ENCODE results near the gene ABHD16A.
A peak's percentile ranks its signal among the peaks of the same experiment; 100 is the strongest.

Gene ABHD16A

GRCh38 chr6:31707701-31708100 is 4.6 kb upstream of the ABHD16A start:
- peaks cover 19 to 29% of the 10 kb centered on the region in 2 experiments for H3K27me3 ChIP-seq (ENCODE audit: control insufficient read depth in 1 of 2, insufficient read depth in 1 of 2, low read length in 2 of 2)
- WGBS, result 94% methylated on average over 9 of the region's 10 CpGs
- no peak overlapping the region for H2BK12ac ChIP-seq (ENCODE audit: low read length in 2 of 2)
- H3K9ac ChIP-seq (ENCODE audit: low read length), result no peak overlapping the region
- H3K79me1 ChIP-seq (replicated peaks; ENCODE audit: low read length, poor library complexity, severe bottlenecking), result peaks cover 2% of the 10 kb centered on the region
- no peak overlapping the region for H3K18ac ChIP-seq (ENCODE audit: low read depth in 1 of 2, low read length in 2 of 2)
- H3K4me3 ChIP-seq (ENCODE audit: insufficient read depth in 1 of 2, low read depth in 1 of 2, low read length in 2 of 2), result no peak overlapping the region
- no peak overlapping the region for H3K14ac ChIP-seq (ENCODE audit: low read length in 2 of 2)
- no peak overlapping the region for H3K4me2 ChIP-seq (ENCODE audit: low read length, poor library complexity, severe bottlenecking)
- H3K27ac ChIP-seq (ENCODE audit: low read length, poor library complexity, severe bottlenecking), result no peak overlapping the region
- H2AK5ac ChIP-seq (ENCODE audit: low read length, severe bottlenecking), result no peak overlapping the region
- no peak overlapping the region for H2BK5ac ChIP-seq (ENCODE audit: low read depth, low read length, poor library complexity, severe bottlenecking)
- peaks cover 0 to 3% of the 10 kb centered on the region in 2 experiments for H3K36me3 ChIP-seq (ENCODE audit: control insufficient read depth in 1 of 2, insufficient read depth in 2 of 2, low read depth in 1 of 2, low read length in 2 of 2)
- H4K91ac ChIP-seq (ENCODE audit: low read length), result no peak overlapping the region
- DNase-seq, result no peak
- no peak overlapping the region for H3K23ac ChIP-seq (ENCODE audit: low read length in 2 of 2)
- no peak overlapping the region for H4K8ac ChIP-seq (ENCODE audit: low read length)
- H3K4me1 ChIP-seq (ENCODE audit: control insufficient read depth, insufficient read depth, low read depth, low read length), result peaks cover 5% of the 10 kb centered on the region
- no peak overlapping the region for H3K4ac ChIP-seq (ENCODE audit: low read depth in 1 of 2, low read length in 2 of 2)
- no peaks in the 10 kb centered on the region for H3K9me3 ChIP-seq (ENCODE audit: control insufficient read depth, low read length)
- no peak overlapping the region for H2BK15ac ChIP-seq (ENCODE audit: low read depth, poor library complexity, severe bottlenecking)
- no peak overlapping the region for H2BK120ac ChIP-seq (ENCODE audit: low read depth, low read length)
- H2AFZ ChIP-seq (ENCODE audit: low read depth, low read length), result no peak overlapping the region

GRCh38 chr6:31706599-31706998 is 3.5 kb upstream of the ABHD16A start, which contains the start of gene LY6G6F:
LY6G6F (plus strand) TSS chr6:31706866; CDS start chr6:31706907, 41 bp downstream.
- 48% methylated on average over 2 of the region's 3 CpGs for WGBS
- no peak within 1 kb of the TSS for H3K4me3 ChIP-seq (ENCODE audit: insufficient read depth in 1 of 2, low read depth in 1 of 2, low read length in 2 of 2)
- H4K91ac ChIP-seq (ENCODE audit: low read length), result no peak within 1 kb of the TSS
- no peak within 1 kb of the TSS for H3K18ac ChIP-seq (ENCODE audit: low read depth in 1 of 2, low read length in 2 of 2)
- no peak within 1 kb of the TSS for H3K27ac ChIP-seq (ENCODE audit: low read length, poor library complexity, severe bottlenecking)
- H3K79me1 ChIP-seq (replicated peaks; ENCODE audit: low read length, poor library complexity, severe bottlenecking), result peaks cover 7% of the 10 kb centered on the region
- no peak within 1 kb of the TSS for H2BK12ac ChIP-seq (ENCODE audit: low read length in 2 of 2)
- H2BK120ac ChIP-seq (ENCODE audit: low read depth, low read length), result no peak within 1 kb of the TSS
- no peak within 1 kb of the TSS for H2AFZ ChIP-seq (ENCODE audit: low read depth, low read length)
- H3K4ac ChIP-seq (ENCODE audit: low read depth in 1 of 2, low read length in 2 of 2), result no peak within 1 kb of the TSS
- H4K8ac ChIP-seq (ENCODE audit: low read length), result no peak within 1 kb of the TSS
- H3K4me1 ChIP-seq (ENCODE audit: control insufficient read depth, insufficient read depth, low read depth, low read length), result peaks cover 10% of the 10 kb centered on the region
- H3K9ac ChIP-seq (ENCODE audit: low read length), result no peak within 1 kb of the TSS
- no peak within 1 kb of the TSS for H2BK5ac ChIP-seq (ENCODE audit: low read depth, low read length, poor library complexity, severe bottlenecking)
- H3K27me3 ChIP-seq (ENCODE audit: control insufficient read depth in 1 of 2, insufficient read depth in 1 of 2, low read length in 2 of 2), result peaks cover 12 to 18% of the 10 kb centered on the region in 2 experiments
- no peaks in the 10 kb centered on the region for H3K9me3 ChIP-seq (ENCODE audit: control insufficient read depth, low read length)
- DNase-seq, result no peak
- H3K23ac ChIP-seq (ENCODE audit: low read length in 2 of 2), result no peak within 1 kb of the TSS
- no peak within 1 kb of the TSS for H3K4me2 ChIP-seq (ENCODE audit: low read length, poor library complexity, severe bottlenecking)
- no peak within 1 kb of the TSS for H3K14ac ChIP-seq (ENCODE audit: low read length in 2 of 2)
- peaks cover 0 to 3% of the 10 kb centered on the region in 2 experiments for H3K36me3 ChIP-seq (ENCODE audit: control insufficient read depth in 1 of 2, insufficient read depth in 2 of 2, low read depth in 1 of 2, low read length in 2 of 2)
- no peak within 1 kb of the TSS for H2AK5ac ChIP-seq (ENCODE audit: low read length, severe bottlenecking)
- H2BK15ac ChIP-seq (ENCODE audit: low read depth, poor library complexity, severe bottlenecking), result no peak within 1 kb of the TSS

- 98% methylated on average over 6 of the region's 6 CpGs for WGBS
- Histone ChIP-seq H2BK12ac (ENCODE audit: low read length in 2 of 2) (no peak overlapping the region), H3K36me3 (ENCODE audit: control insufficient read depth in 1 of 2, insufficient read depth in 2 of 2, low read depth in 1 of 2, low read length in 2 of 2) (no peaks in the 10 kb centered on the region)
These were observed 2.8 kb upstream of the ABHD16A start for GRCh38 chr6:31705931-31706330.

GRCh38 chr6:31702405-31702818 is 712 bp downstream of the ABHD16A start:
- H3K14ac ChIP-seq (ENCODE audit: low read length in 2 of 2), result peak overlapping the region in 1 of 2 experiments; percentile 71
- peaks cover 15% of the 10 kb centered on the region for H3K4me1 ChIP-seq (ENCODE audit: control insufficient read depth, insufficient read depth, low read depth, low read length)
- no peak overlapping the region for H2BK120ac ChIP-seq (ENCODE audit: low read depth, low read length)
- no peak overlapping the region for H2BK15ac ChIP-seq (ENCODE audit: low read depth, poor library complexity, severe bottlenecking)
- no peak overlapping the region for H3K23ac ChIP-seq (ENCODE audit: low read length in 2 of 2)
- peak overlapping the region; percentile 88 for H3K27ac ChIP-seq (ENCODE audit: low read length, poor library complexity, severe bottlenecking)
- peak overlapping the region; percentile 78 to 97 for H3K4me3 ChIP-seq (ENCODE audit: insufficient read depth in 1 of 2, low read depth in 1 of 2, low read length in 2 of 2)
- H2AFZ ChIP-seq (ENCODE audit: low read depth, low read length), result peak overlapping the region; percentile 62
- H3K79me1 ChIP-seq (replicated peaks; ENCODE audit: low read length, poor library complexity, severe bottlenecking), result peaks cover 18% of the 10 kb centered on the region
- H3K4me2 ChIP-seq (ENCODE audit: low read length, poor library complexity, severe bottlenecking), result peak overlapping the region; percentile 70
- peak overlapping the region; percentile 1 to 96 for H3K4ac ChIP-seq (ENCODE audit: low read depth in 1 of 2, low read length in 2 of 2)
- no peak overlapping the region for H2BK12ac ChIP-seq (ENCODE audit: low read length in 2 of 2)
- H3K18ac ChIP-seq (ENCODE audit: low read depth in 1 of 2, low read length in 2 of 2), result peak overlapping the region; percentile 17 to 94
- no peaks in the 10 kb centered on the region for H3K27me3 ChIP-seq (ENCODE audit: control insufficient read depth in 1 of 2, insufficient read depth in 1 of 2, low read length in 2 of 2)
- no peaks in the 10 kb centered on the region for H3K9me3 ChIP-seq (ENCODE audit: control insufficient read depth, low read length)
- no peak overlapping the region for H4K8ac ChIP-seq (ENCODE audit: low read length)
- no peak overlapping the region for H4K91ac ChIP-seq (ENCODE audit: low read length)
- 6% methylated on average over 8 of the region's 10 CpGs for WGBS
- H3K36me3 ChIP-seq (ENCODE audit: control insufficient read depth in 1 of 2, insufficient read depth in 2 of 2, low read depth in 1 of 2, low read length in 2 of 2), result peaks cover 11 to 17% of the 10 kb centered on the region in 2 experiments
- H2AK5ac ChIP-seq (ENCODE audit: low read length, severe bottlenecking), result no peak overlapping the region
- DNase-seq, result no peak
- H2BK5ac ChIP-seq (ENCODE audit: low read depth, low read length, poor library complexity, severe bottlenecking), result no peak overlapping the region
- H3K9ac ChIP-seq (ENCODE audit: low read length), result peak overlapping the region; percentile 98

More at GRCh38 chr6:31705931-31706330, 2.8 kb upstream of the ABHD16A start:
- Histone ChIP-seq H3K27me3 (ENCODE audit: control insufficient read depth in 1 of 2, insufficient read depth in 1 of 2, low read length in 2 of 2) (peaks cover 7 to 11% of the 10 kb centered on the region in 2 experiments), H2AK5ac (ENCODE audit: low read length, severe bottlenecking) (no peak overlapping the region), H3K79me1 (replicated peaks; ENCODE audit: low read length, poor library complexity, severe bottlenecking) (peaks cover 8% of the 10 kb centered on the region), H3K9me3 (ENCODE audit: control insufficient read depth, low read length) (no peaks in the 10 kb centered on the region), H2AFZ (ENCODE audit: low read depth, low read length) (no peak overlapping the region), H4K91ac (ENCODE audit: low read length) (no peak overlapping the region), H3K4ac (ENCODE audit: low read depth in 1 of 2, low read length in 2 of 2) (no peak overlapping the region), H3K23ac (ENCODE audit: low read length in 2 of 2) (no peak overlapping the region), H3K18ac (ENCODE audit: low read depth in 1 of 2, low read length in 2 of 2) (no peak overlapping the region), H3K27ac (ENCODE audit: low read length, poor library complexity, severe bottlenecking) (no peak overlapping the region), H2BK15ac (ENCODE audit: low read depth, poor library complexity, severe bottlenecking) (no peak overlapping the region), H3K4me2 (ENCODE audit: low read length, poor library complexity, severe bottlenecking) (no peak overlapping the region), H3K4me1 (ENCODE audit: control insufficient read depth, insufficient read depth, low read depth, low read length) (peaks cover 13% of the 10 kb centered on the region), H3K9ac (ENCODE audit: low read length) (no peak overlapping the region), H3K14ac (ENCODE audit: low read length in 2 of 2) (no peak overlapping the region), H2BK120ac (ENCODE audit: low read depth, low read length) (no peak overlapping the region), H4K8ac (ENCODE audit: low read length) (no peak overlapping the region), H3K4me3 (ENCODE audit: insufficient read depth in 1 of 2, low read depth in 1 of 2, low read length in 2 of 2) (no peak overlapping the region), H2BK5ac (ENCODE audit: low read depth, low read length, poor library complexity, severe bottlenecking) (no peak overlapping the region)
- DNase-seq, result no peak

Measured in mesenchymal stem cell (in vitro differentiated cells and primary cell).